Panc1 (cell line): ENCODE measurements around the gene HSPB8. TPM values are rescaled to one million over a fixed set of nuclear protein-coding genes. Genes with fewer than 3 reads are reported as not detected.

Source experiments
- ATAC-seq: fragments of 200-7000 bp; cut with Tn5 transposase; 2 replicates; pipeline ENCODE4 v1.9.1; 2020; ENCODE audit warnings: mild to moderate bottlenecking, moderate library complexity
- BruUV-seq: library from RNA; stranded (reverse); fragments of 400-500 nt; replicated peaks from 2 replicates; lab custom pipeline; 2021; lab: Mats Ljungman, UMichigan
- CTCF ChIA-PET: fragments of 300-600 bp; sonication (Branson Sonifier 250); formaldehyde crosslinking; loops from one replicate; lab custom pipeline; 2022; ENCODE audit warnings: antibody characterized with exemption; lab: Charles Lee
- POLR2A ChIA-PET: fragments of 300-600 bp; sonication (Branson Sonifier 250); formaldehyde crosslinking; loops from one replicate; lab custom pipeline; 2022; ENCODE audit warnings: antibody characterized with exemption; lab: Charles Lee
- DNase-seq: peaks from one replicate; pipeline ENCODE4 v3.0.0-alpha.2; 2010; ENCODE audit warnings: low read depth, low spot score
- H3K27ac ChIP-seq: 2 replicates; pipeline ENCODE4 v1.5.1; 2011; ENCODE audit warnings: mild to moderate bottlenecking, low read length, inconsistent platforms
- H3K27me3 ChIP-seq: fragments of 200-500 bp; sonication (Bioruptor generic); 2 replicates; pipeline ENCODE4 v1.6.0; 2014; ENCODE audit warnings: low read length, inconsistent platforms; ENCODE audit not compliant: control insufficient read depth, insufficient read depth
- H3K36me3 ChIP-seq: fragments of 200-500 bp; sonication (Bioruptor generic); 2 replicates; pipeline ENCODE4 v1.5.1; 2014; ENCODE audit warnings: inconsistent platforms, mild to moderate bottlenecking, low read length, moderate library complexity; ENCODE audit not compliant: control insufficient read depth, insufficient read depth
- H3K4me1 ChIP-seq: 2 replicates; pipeline ENCODE4 v1.5.1; 2011; ENCODE audit warnings: inconsistent platforms, mild to moderate bottlenecking, low read length, moderate library complexity; ENCODE audit not compliant: control insufficient read depth, insufficient read depth
- H3K4me3 ChIP-seq, 2 experiments: 2 replicates each; pipeline ENCODE4 v1.5.1; 2011 to 2012; ENCODE audit warnings: low read depth in 2 of 2, low read length in 2 of 2, mild to moderate bottlenecking in 2 of 2, inconsistent platforms in 1 of 2, moderate library complexity in 1 of 2
- H3K9me3 ChIP-seq: fragments of 200-500 bp; sonication (Bioruptor generic); 2 replicates; pipeline ENCODE4 v1.5.1; 2014; ENCODE audit warnings: low read depth, mild to moderate bottlenecking, inconsistent platforms, low read length, moderate library complexity; ENCODE audit not compliant: control insufficient read depth, insufficient read depth
- CTCF ChIP-seq: fragments of 450-650 bp; IDR thresholded peaks from 2 replicates; pipeline ENCODE4 v1.5.1; 2017; ENCODE audit warnings: mild to moderate bottlenecking
- POLR2AphosphoS5 ChIP-seq: IDR thresholded peaks from 2 replicates; pipeline ENCODE4 v1.6.1; 2012; ENCODE audit warnings: mild to moderate bottlenecking, low read depth, low read length, moderate library complexity
- REST ChIP-seq, 2 experiments: IDR thresholded peaks; 2 replicates each; pipeline ENCODE4 v1.6.1; 2011 to 2012; ENCODE audit warnings: low read depth in 2 of 2, control low read depth in 1 of 2, low read length in 1 of 2, mild to moderate bottlenecking in 1 of 2, moderate library complexity in 1 of 2; ENCODE audit not compliant: insufficient read depth in 1 of 2
- SIN3A ChIP-seq: IDR thresholded peaks from 2 replicates; pipeline ENCODE4 v1.6.1; 2012; ENCODE audit warnings: low read depth, mild to moderate bottlenecking, low read length, moderate library complexity, borderline replicate concordance; ENCODE audit not compliant: insufficient read depth
- TCF7L2 ChIP-seq: IDR thresholded peaks from 2 replicates; pipeline ENCODE4 v1.6.1; 2011; ENCODE audit warnings: mild to moderate bottlenecking, low read depth, low read length, inconsistent platforms
- in situ Hi-C: cut with HindIII; loops from 2 replicates; pipeline ENCODE4 v1.10.0; 2016; ENCODE audit warnings: low sequenced_read_pairs, low pct_unique_long_range_greater_than_20kb
- intact Hi-C: fragments of 100-400 bp; cut with micrococcal nuclease; formaldehyde crosslinking; loops from one replicate; pipeline ENCODE4 v1.10.0; 2022; ENCODE audit not compliant: unreplicated experiment
- total RNA-seq: library from RNA; stranded (reverse); gene quantifications from one replicate; pipeline ENCODE4 v1.2.1, GENCODE V29; 2021; ENCODE audit not compliant: unreplicated experiment

The HSPB8 gene
- total RNA-seq, 1 experiment from 2014 or later, result 2.0 TPM

- in situ Hi-C loops (no loop called here), intact Hi-C loops (no loop called here)
- Histone ChIP-seq H3K9me3 (no peaks in the 10 kb centered on the region), H3K27ac (no peak overlapping the region), H3K4me3 (no peak overlapping the region), H3K36me3 (no peaks in the 10 kb centered on the region), H3K27me3 (peaks cover 2% of the 10 kb centered on the region; the same call in 1 of the 2 replicates), H3K4me1 (no peaks in the 10 kb centered on the region)
- no peak for ATAC-seq
- BruUV-seq, result no TSS peak
- TF ChIP-seq TCF7L2, result no peak
- no peak for TF ChIP-seq SIN3A
- no peak for TF ChIP-seq REST (IDR thresholded peaks at IDR 0.05; ENCODE audit: insufficient read depth in 1 of 2, low read depth in 2 of 2, low read length in 1 of 2)
- no peak for TF ChIP-seq POLR2AphosphoS5
- TF ChIP-seq CTCF, result no peak
- CTCF ChIA-PET, result no interaction called here
- POLR2A ChIA-PET, result no interaction called here
- no peak for DNase-seq
Measured at GRCh38 chr12:119204671-119205285, 26.0 kb downstream of the HSPB8 start.

GRCh38 chr12:119206348-119207062, 27.8 kb downstream of the HSPB8 start:
- TF ChIP-seq REST (IDR thresholded peaks at IDR 0.05; ENCODE audit: insufficient read depth in 1 of 2, low read depth in 2 of 2, low read length in 1 of 2), result no peak
- TF ChIP-seq POLR2AphosphoS5, result no peak
- TF ChIP-seq CTCF, result no peak
- no peak for TF ChIP-seq TCF7L2
- no peak for TF ChIP-seq SIN3A
- no peak for DNase-seq
- intact Hi-C loops, result no loop called here
- ATAC-seq, result no peak
- BruUV-seq, result no TSS peak
- in situ Hi-C loops, result no loop called here
- POLR2A ChIA-PET, result no interaction called here
- CTCF ChIA-PET, result no interaction called here
- H3K4me1 ChIP-seq, result no peaks in the 10 kb centered on the region
- H3K27ac ChIP-seq, result no peak overlapping the region
- H3K9me3 ChIP-seq, result no peaks in the 10 kb centered on the region
- no peak overlapping the region for H3K4me3 ChIP-seq
- peaks cover 2% of the 10 kb centered on the region; the same call in 1 of the 2 replicates for H3K27me3 ChIP-seq
- H3K36me3 ChIP-seq, result no peaks in the 10 kb centered on the region
